ENCODE data around the gene SLTM. TPM values are rescaled to one million over a fixed set of nuclear protein-coding genes. Genes with fewer than 3 reads are reported as not detected.

Gene SLTM
- polyA plus RNA-seq, 3 donors = 26.5 to 105 (median 34.3) TPM

DNA sequence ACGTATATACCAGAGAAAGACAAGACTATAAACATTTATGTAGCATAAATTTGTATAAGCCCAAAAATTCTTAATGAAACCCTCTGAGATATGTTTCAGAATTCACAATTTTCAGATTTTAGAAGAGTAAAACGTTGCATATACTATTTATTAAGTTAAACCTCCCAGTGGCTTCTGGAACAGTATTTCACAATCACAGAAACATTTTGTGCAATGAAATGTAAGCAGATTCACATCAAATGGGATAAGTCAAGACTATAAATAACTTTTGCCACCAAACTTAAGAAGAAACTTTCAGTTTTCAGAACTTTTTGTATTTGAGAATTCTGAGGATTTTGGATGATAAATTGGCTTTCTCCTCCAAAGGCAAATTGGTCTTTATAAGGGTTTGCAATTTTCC is 9.2 kb downstream of the SLTM start:
- Histone ChIP-seq H3K27ac (ENCODE audit: low read depth in 1 of 2, low read length in 2 of 2) (peak overlapping the region; percentile 43 to 46), H3K4me2 (replicated peaks; ENCODE audit: extremely low read depth, low read length, poor library complexity, severe bottlenecking) (peak overlapping the region; percentile 32)

DNA sequence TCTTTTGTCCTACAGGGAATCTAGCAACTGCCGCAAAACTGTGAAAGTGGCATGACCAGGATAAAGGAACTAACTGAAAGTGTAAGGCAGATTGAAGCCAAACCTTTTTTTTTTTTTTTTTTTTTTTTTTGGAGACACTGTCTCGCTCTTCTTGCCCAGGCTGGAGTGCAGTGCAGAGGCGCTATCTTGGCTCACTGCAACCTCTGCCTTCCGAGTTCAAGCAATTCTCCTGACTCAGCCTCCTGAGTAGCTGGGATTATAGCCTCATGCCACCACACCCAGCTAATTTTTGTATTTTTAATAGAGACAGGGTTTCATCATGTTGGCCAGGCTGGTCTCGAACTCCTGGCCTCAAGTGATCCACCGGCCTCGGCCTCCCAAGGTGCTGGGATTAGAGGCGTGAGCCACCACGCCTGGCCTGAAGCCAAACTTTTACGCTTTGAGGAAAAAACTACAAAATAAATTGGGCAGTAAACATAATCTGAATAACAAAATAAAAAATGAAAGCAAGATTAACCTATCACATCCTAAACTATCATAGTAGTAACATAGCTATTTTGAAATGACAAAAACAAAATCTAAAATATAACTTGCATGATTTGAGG is 9.7 kb downstream of the SLTM start:
- intact Hi-C loops (cut with micrococcal nuclease) = no loop called here
- Mint-ChIP-seq H3K27ac (peak overlapping the region in 6 of 7 donors; percentile 25 to 74 (median 50)), H3K36me3 (peaks cover 32 to 59% of the 10 kb centered on the region in 2 donors), H3K4me3 (no peak overlapping the region), H3K9me3 (no peaks in the 10 kb centered on the region), H3K27me3 (ENCODE audit: low read depth in 3 of 3) (no peaks in the 10 kb centered on the region), H3K4me1 (peaks cover 22% of the 10 kb centered on the region)
- Histone ChIP-seq H3K27ac (ENCODE audit: low read depth in 1 of 2, low read length in 2 of 2) (peak overlapping the region; percentile 16 to 43), H3K79me2 (ENCODE audit: insufficient read depth, low read length) (peaks cover 98% of the 10 kb centered on the region), H3K9ac (ENCODE audit: insufficient read depth, low read length, poor library complexity, severe bottlenecking) (no peak overlapping the region), H3K9me3 (replicated peaks in 1 of 2; ENCODE audit: control insufficient read depth in 1 of 2, insufficient read depth in 1 of 2, low read length in 2 of 2) (no peaks in the 10 kb centered on the region), H3K4me2 (replicated peaks; ENCODE audit: extremely low read depth, low read length, poor library complexity, severe bottlenecking) (no peak overlapping the region), H3K4me1 (ENCODE audit: control insufficient read depth in 1 of 2, insufficient read depth in 2 of 2, low read length in 2 of 2) (peaks cover 16 to 17% of the 10 kb centered on the region in 2 donors), H3K36me3 (replicated peaks in 1 of 2; ENCODE audit: control insufficient read depth in 1 of 2, insufficient read depth in 2 of 2, low read length in 2 of 2) (peaks cover 41 to 71% of the 10 kb centered on the region in 2 donors), H2AFZ (ENCODE audit: insufficient read depth, low read depth, low read length, poor library complexity, severe bottlenecking) (no peak overlapping the region), H4K20me1 (ENCODE audit: insufficient read depth, low read length) (peaks cover 96% of the 10 kb centered on the region), H3K4me3 (replicated peaks in 1 of 3; ENCODE audit: low read depth in 2 of 3, low read length in 3 of 3) (no peak overlapping the region), H3K27me3 (ENCODE audit: control insufficient read depth in 2 of 2, insufficient read depth in 2 of 2, low read length in 2 of 2) (no peaks in the 10 kb centered on the region)
- WGBS (ENCODE audit: insufficient coverage) = 89% methylated on average over 3 of the region's 10 CpGs
- TF ChIP-seq CTCF (IDR thresholded peaks at IDR 0.05) = no peak
- DNase-seq = no peak

More for the DNA sequence above, 9.2 kb downstream of the SLTM start:
- H3K4me1 ChIP-seq (ENCODE audit: control insufficient read depth in 1 of 2, insufficient read depth in 2 of 2, low read length in 2 of 2) = peaks cover 16 to 17% of the 10 kb centered on the region in 2 donors
- Mint-ChIP-seq H3K27me3 (ENCODE audit: low read depth in 3 of 3) (no peaks in the 10 kb centered on the region), H3K4me1 (peaks cover 21% of the 10 kb centered on the region), H3K4me3 (no peak overlapping the region), H3K9me3 (no peaks in the 10 kb centered on the region), H3K36me3 (peaks cover 35 to 63% of the 10 kb centered on the region in 2 donors), H3K27ac (peak overlapping the region in 4 of 7 donors; percentile 42 to 64 (median 60))
- WGBS (ENCODE audit: insufficient coverage) = no CpG with 5 or more reads among the region's 2 CpGs
- H3K9me3 ChIP-seq (replicated peaks in 1 of 2; ENCODE audit: control insufficient read depth in 1 of 2, insufficient read depth in 1 of 2, low read length in 2 of 2) = no peaks in the 10 kb centered on the region
- H3K79me2 ChIP-seq (ENCODE audit: insufficient read depth, low read length) = peaks cover 98% of the 10 kb centered on the region
- H3K9ac ChIP-seq (ENCODE audit: insufficient read depth, low read length, poor library complexity, severe bottlenecking) = no peak overlapping the region
- peaks cover 45 to 71% of the 10 kb centered on the region in 2 donors for H3K36me3 ChIP-seq (replicated peaks in 1 of 2; ENCODE audit: control insufficient read depth in 1 of 2, insufficient read depth in 2 of 2, low read length in 2 of 2)
- H3K4me3 ChIP-seq (replicated peaks in 1 of 3; ENCODE audit: low read depth in 2 of 3, low read length in 3 of 3) = peak overlapping the region in 1 of 3 experiments; percentile 27
- peak in 1 of 3 donors; percentile 22 for DNase-seq
- H4K20me1 ChIP-seq (ENCODE audit: insufficient read depth, low read length) = peaks cover 95% of the 10 kb centered on the region
- H2AFZ ChIP-seq (ENCODE audit: insufficient read depth, low read depth, low read length, poor library complexity, severe bottlenecking) = no peak overlapping the region
- no peak for TF ChIP-seq CTCF (IDR thresholded peaks at IDR 0.05)
- intact Hi-C loops (cut with micrococcal nuclease) = no loop called here
- H3K27me3 ChIP-seq (ENCODE audit: control insufficient read depth in 2 of 2, insufficient read depth in 2 of 2, low read length in 2 of 2) = no peaks in the 10 kb centered on the region

Measured in CD14-positive monocyte (primary cell).